ENCODE measurements around the gene RSPRY1.

The RSPRY1 gene

GRCh38 chr16:57163842-57164241, 22.3 kb upstream of the RSPRY1 start:
- no peak for TF ChIP-seq TAF1 (IDR thresholded peaks at IDR 0.05; ENCODE audit: borderline replicate concordance, insufficient read depth, low read length)
- TF ChIP-seq POLR2AphosphoS5 (IDR thresholded peaks at IDR 0.05; ENCODE audit: low read depth, low read length) = no peak
- TF ChIP-seq SIN3A (IDR thresholded peaks at IDR 0.05; ENCODE audit: borderline replicate concordance, insufficient read depth, low read length) = no peak
- TF ChIP-seq REST (IDR thresholded peaks at IDR 0.05; ENCODE audit: insufficient read depth in 1 of 2, low read depth in 2 of 2, low read length in 2 of 2) = no peak
- no peak for TF ChIP-seq FOXP2 (optimal IDR thresholded peaks at IDR 0.05; ENCODE audit: borderline replicate concordance, extremely low read depth, extremely low read length, insufficient read depth)

- TF ChIP-seq SIN3A (IDR thresholded peaks at IDR 0.05; ENCODE audit: borderline replicate concordance, insufficient read depth, low read length) (no peak), FOXP2 (optimal IDR thresholded peaks at IDR 0.05; ENCODE audit: borderline replicate concordance, extremely low read depth, extremely low read length, insufficient read depth) (no peak), TAF1 (IDR thresholded peaks at IDR 0.05; ENCODE audit: borderline replicate concordance, insufficient read depth, low read length) (no peak), POLR2AphosphoS5 (IDR thresholded peaks at IDR 0.05; ENCODE audit: low read depth, low read length) (no peak), REST (IDR thresholded peaks at IDR 0.05; ENCODE audit: insufficient read depth in 1 of 2, low read depth in 2 of 2, low read length in 2 of 2) (no peak)
Measured at GRCh38 chr16:57165483-57165882, 20.6 kb upstream of the RSPRY1 start.

GRCh38 chr16:57165938-57166337, 20.2 kb upstream of the RSPRY1 start:
- no peak for TF ChIP-seq FOXP2 (optimal IDR thresholded peaks at IDR 0.05; ENCODE audit: borderline replicate concordance, extremely low read depth, extremely low read length, insufficient read depth)
- TF ChIP-seq POLR2AphosphoS5 (IDR thresholded peaks at IDR 0.05; ENCODE audit: low read depth, low read length) = no peak
- TF ChIP-seq REST (IDR thresholded peaks at IDR 0.05; ENCODE audit: insufficient read depth in 1 of 2, low read depth in 2 of 2, low read length in 2 of 2) = no peak
- TF ChIP-seq SIN3A (IDR thresholded peaks at IDR 0.05; ENCODE audit: borderline replicate concordance, insufficient read depth, low read length) = no peak
- TF ChIP-seq TAF1 (IDR thresholded peaks at IDR 0.05; ENCODE audit: borderline replicate concordance, insufficient read depth, low read length) = no peak

GRCh38 chr16:57166451-57166850, 19.7 kb upstream of the RSPRY1 start:
- TF ChIP-seq FOXP2 (optimal IDR thresholded peaks at IDR 0.05; ENCODE audit: borderline replicate concordance, extremely low read depth, extremely low read length, insufficient read depth) = no peak
- no peak for TF ChIP-seq POLR2AphosphoS5 (IDR thresholded peaks at IDR 0.05; ENCODE audit: low read depth, low read length)
- TF ChIP-seq TAF1 (IDR thresholded peaks at IDR 0.05; ENCODE audit: borderline replicate concordance, insufficient read depth, low read length) = no peak
- TF ChIP-seq SIN3A (IDR thresholded peaks at IDR 0.05; ENCODE audit: borderline replicate concordance, insufficient read depth, low read length) = no peak
- TF ChIP-seq REST (IDR thresholded peaks at IDR 0.05; ENCODE audit: insufficient read depth in 1 of 2, low read depth in 2 of 2, low read length in 2 of 2) = no peak

- TF ChIP-seq TAF1 (IDR thresholded peaks at IDR 0.05; ENCODE audit: borderline replicate concordance, insufficient read depth, low read length) (no peak), POLR2AphosphoS5 (IDR thresholded peaks at IDR 0.05; ENCODE audit: low read depth, low read length) (no peak), SIN3A (IDR thresholded peaks at IDR 0.05; ENCODE audit: borderline replicate concordance, insufficient read depth, low read length) (no peak), FOXP2 (optimal IDR thresholded peaks at IDR 0.05; ENCODE audit: borderline replicate concordance, extremely low read depth, extremely low read length, insufficient read depth) (no peak), REST (IDR thresholded peaks at IDR 0.05; ENCODE audit: insufficient read depth in 1 of 2, low read depth in 2 of 2, low read length in 2 of 2) (no peak)
Measured at GRCh38 chr16:57166951-57167350, 19.2 kb upstream of the RSPRY1 start.
